NCI-H446 (cell line): ENCODE data around the gene RPRML.
A peak's percentile ranks its signal among the peaks of the same experiment; 100 is the strongest.
"Not testable (repeated sequence)": the region's sequence is repeated elsewhere in the genome, so short reads cannot be mapped to it uniquely, and the experiment has no call there.

ENCODE experiments used
- DNase-seq, 2 experiments: peaks; one replicate each; lab custom pipeline; 2025; lab: John Stamatoyannopoulos, UW

The RPRML gene

GRCh38 chr17:46976626-46977270, 2.3 kb downstream of the RPRML start:
- peak in 1 of 2 experiments; percentile 68 for DNase-seq

- DNase-seq, result no peak
These were observed 3.8 kb downstream of the RPRML start for GRCh38 chr17:46975287-46975686.

- peak; percentile 24 to 85 for DNase-seq
These were observed 5.0 kb downstream of the RPRML start for GRCh38 chr17:46974086-46974485.

GRCh38 chr17:46972346-46972745, 6.7 kb downstream of the RPRML start:
- peak in 1 of 2 experiments; percentile 48 for DNase-seq

- no peak for DNase-seq
These were observed 7.3 kb downstream of the RPRML start for GRCh38 chr17:46971647-46972300.

DNA sequence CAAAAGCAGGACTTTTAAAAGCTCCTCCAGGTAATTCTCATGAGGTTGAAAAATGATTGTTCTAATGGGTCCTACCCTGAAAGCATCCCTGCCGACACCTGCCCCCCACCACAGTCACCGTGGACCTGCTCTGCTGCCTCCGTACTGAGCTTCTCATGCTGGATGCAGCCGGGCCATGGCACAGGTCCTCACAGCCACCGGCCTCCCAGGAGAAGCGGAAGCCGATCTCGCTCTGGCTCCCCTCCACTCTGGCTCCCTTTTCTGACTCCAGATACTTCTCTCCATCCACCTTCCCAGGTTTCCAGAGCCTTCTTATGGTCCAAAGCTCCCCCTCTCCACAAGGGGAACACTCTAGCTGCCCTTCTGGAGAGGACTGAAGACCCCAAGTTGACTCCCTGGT, 10.2 kb downstream of the RPRML start:
- DNase-seq, result no peak

- DNase-seq, result peak in 1 of 2 experiments; percentile 37
These were observed 10.7 kb downstream of the RPRML start for GRCh38 chr17:46968224-46968834.

DNA sequence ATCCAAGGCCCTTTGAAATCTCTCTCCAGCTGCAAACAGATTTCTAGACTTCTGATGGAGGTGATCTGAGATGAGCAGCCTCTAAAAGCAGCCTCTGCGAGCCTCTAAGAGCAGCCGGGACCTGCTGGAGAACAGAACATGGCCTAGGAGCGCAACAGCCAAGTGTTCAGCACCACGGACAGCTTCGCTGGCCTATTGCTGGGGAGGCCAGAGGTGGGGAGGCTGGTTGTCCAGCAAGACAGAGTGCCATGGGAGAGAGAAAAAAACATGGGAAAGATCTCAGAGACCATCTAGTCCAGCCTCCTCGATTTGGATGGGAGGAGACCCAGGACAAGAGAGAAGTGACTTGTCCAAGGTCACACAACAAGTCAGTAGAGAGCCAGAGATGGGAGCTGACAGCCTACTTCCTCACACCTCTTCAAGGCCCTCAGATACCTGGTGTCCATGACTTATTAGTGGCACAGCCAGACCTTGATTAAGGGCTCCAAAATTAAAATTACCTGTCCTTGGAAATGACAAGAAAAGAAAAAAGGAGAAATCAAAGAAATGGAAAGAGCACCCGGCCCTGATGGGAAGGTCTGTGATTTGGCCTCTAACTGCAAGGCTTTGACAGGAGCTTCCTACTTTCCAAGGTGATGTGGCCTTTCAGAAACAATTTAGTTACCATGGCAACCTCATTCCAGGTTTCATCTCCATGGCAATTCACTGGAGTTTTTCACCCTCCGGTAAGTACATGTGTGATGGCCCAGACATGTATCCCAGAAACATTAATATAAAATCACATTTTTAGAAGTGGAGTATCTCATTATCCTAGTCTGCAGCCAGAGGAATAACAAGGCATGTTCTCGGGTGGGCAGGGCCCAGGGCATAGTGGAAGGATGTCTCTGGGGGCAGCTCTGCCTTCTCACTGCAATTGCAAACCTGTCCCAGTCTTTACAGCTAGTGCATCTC, 14.5 kb downstream of the RPRML start:
- DNase-seq, result no peak

DNA sequence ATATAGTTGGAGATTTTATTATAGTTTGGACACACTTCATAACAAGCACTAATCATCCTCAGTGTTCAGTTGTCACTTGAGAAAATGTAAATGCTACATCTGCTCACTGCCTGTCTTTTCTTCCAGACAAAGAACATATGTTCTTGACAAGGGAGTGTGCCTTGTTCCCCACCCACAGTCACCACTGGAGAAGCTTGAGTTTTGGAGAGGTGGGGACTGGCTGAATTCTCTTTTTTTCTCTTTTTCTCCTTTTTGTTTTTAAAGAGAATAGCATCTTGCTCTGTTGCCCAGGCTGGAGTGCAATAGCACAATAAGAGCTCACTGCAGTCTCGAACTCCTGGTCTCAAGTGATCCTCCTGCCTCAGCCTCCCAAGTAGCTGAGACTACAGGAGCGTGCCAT, 15.5 kb downstream of the RPRML start:
- no peak for DNase-seq

DNA sequence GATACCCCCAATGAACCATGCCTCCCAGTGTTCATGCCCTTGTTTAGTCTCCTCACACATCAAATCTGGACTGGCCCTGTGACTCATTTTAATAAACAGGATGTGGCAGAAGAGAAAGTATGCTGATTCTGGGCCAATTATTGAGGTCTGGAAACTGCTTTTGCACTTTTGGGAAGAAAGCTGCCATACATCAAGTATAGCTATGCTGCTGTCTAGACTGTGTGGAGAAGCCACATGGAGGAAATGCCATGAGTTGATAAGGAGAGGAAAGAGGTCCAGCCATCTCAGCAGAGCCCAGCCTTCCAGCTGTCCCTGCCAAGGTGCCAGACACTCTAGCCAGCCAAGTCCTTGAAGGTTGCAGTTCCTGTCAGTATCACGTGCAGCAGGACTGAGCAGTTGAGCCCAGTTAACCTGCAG, 16.7 kb downstream of the RPRML start:
- DNase-seq, result peak in 1 of 2 experiments; percentile 30

GRCh38 chr17:46960152-46960551, 18.9 kb downstream of the RPRML start:
- DNase-seq, result no peak

- DNase-seq, result no peak
These were observed 20.9 kb downstream of the RPRML start for GRCh38 chr17:46958041-46958591.

DNA sequence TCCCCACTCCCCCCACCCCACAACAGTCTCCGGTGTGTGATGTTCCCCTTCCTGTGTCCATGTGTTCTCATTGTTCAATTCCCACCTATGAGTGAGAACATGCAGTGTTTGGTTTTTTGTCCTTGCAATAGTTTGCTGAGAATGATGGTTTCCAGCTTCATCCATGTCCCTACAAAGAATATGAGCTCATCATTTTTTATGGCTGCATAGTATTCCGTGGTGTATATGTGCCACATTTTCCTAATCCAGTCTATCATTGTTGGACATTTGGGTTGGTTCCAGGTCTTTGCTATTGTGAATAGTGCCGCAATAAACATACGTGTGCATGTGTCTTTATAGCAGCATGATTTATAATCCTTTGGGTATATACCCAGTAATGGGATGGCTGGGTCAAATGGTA, 25.9 kb downstream of the RPRML start:
- DNase-seq, result not testable (repeated sequence)

- no peak for DNase-seq
These were observed 26.9 kb downstream of the RPRML start for GRCh38 chr17:46952115-46952514.

DNA sequence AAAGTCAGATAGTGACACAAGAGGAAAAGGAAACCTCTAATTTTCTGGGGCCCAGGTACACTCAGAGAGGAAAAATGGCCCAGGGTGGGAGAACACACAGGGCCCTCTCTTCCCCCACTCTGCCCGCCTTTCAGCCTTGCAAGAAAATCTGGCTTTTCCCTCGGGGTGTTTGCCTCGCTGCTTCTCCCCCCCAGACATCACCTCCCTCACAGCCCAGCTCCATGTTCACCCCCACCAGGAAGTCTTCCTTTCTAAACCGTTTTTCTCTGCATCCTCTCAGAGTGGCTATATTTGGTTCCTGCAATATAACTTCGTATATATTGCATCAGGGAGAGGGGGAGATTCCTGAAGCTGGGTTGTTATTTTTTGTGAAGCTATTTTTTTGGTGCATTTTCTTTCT, 27.3 kb downstream of the RPRML start:
- DNase-seq, result no peak

DNA sequence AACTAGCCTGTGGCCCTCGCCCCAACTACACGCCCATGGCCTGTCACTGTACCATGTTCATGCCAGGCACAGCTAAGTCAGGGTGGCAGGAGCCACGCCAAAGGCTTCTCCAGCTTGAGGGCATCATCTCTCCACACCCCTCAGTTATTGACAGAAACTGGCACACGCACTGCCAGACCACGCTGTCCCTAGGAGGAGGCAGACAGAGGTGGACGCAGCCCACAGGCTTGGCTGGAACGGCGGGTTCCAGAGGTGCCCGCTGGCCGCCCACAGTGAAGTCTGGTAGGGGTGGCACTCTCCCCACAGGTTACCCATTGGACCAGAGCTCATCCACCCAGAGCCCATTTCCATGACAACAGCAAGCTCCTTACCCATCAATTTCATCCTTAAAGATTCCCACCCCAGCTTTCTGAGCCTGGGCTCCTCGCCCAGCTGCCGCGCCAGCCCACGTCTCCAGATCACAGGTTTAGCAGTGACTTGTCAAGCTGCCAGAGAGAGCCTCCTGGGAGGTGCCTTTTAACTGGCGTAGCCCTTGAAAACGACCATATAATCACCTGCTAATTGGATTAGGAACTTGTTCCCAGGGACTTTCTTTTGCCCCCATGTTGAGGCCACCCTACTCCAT, 27.9 kb downstream of the RPRML start:
- peak in 1 of 2 experiments; percentile 30 for DNase-seq

- no peak for DNase-seq
These were observed 28.6 kb downstream of the RPRML start for GRCh38 chr17:46950342-46950996.

- DNase-seq, result no peak
These were observed 29.5 kb downstream of the RPRML start for GRCh38 chr17:46949291-46950174.

- no peak for DNase-seq
These were observed 30.5 kb downstream of the RPRML start for GRCh38 chr17:46948544-46948943.

- DNase-seq, result no peak
These were observed 31.8 kb downstream of the RPRML start for GRCh38 chr17:46947216-46947615.
